ENCODE results near the gene C4orf36.

GRCh38 chr4:86924811-86925210 is 32.6 kb upstream of the C4orf36 start:
- TF ChIP-seq CTCF (conservative IDR thresholded peaks at IDR 0.05 in 1 of 2, IDR thresholded peaks at IDR 0.05 in 1 of 2; ENCODE audit: low read depth in 1 of 2, low read length in 2 of 2): no peak
- TF ChIP-seq EZH2 (IDR thresholded peaks at IDR 0.05; ENCODE audit: low read length, missing control alignments): no peak
